Activated T-helper 1 cell treated with Interleukin-2 at 50 U/mL for 16 hours (primary cell): ENCODE measurements around the gene SH3BP4.

Experiments
- DNase-seq: peaks from one replicate; pipeline ENCODE4 v3.0.0-alpha.2; 2020; ENCODE audit warnings: low read depth

Gene SH3BP4

GRCh38 chr2:234951664-234952269 is at the start of gene SH3BP4:
Gene SH3BP4 (plus strand): TSS chr2:234952017. CDS start chr2:235035003, 82,986 bp downstream.
- no peak for DNase-seq

- DNase-seq: no peak
Measured at GRCh38 chr2:234904785-234905184, 47.0 kb upstream of the SH3BP4 start.

- DNase-seq: no peak
Measured at GRCh38 chr2:234905547-234906265, 46.1 kb upstream of the SH3BP4 start.

GRCh38 chr2:234910186-234910679 is 41.6 kb upstream of the SH3BP4 start:
- no peak for DNase-seq

GRCh38 chr2:234911271-234911670 is 40.5 kb upstream of the SH3BP4 start:
- DNase-seq: no peak

- no peak for DNase-seq
Measured at GRCh38 chr2:234912437-234912836, 39.4 kb upstream of the SH3BP4 start.

GRCh38 chr2:234913208-234913626 is 38.6 kb upstream of the SH3BP4 start:
- DNase-seq: no peak

GRCh38 chr2:234914371-234915154 is 37.3 kb upstream of the SH3BP4 start:
- DNase-seq: no peak

GRCh38 chr2:234916674-234917073 is 35.1 kb upstream of the SH3BP4 start:
- DNase-seq: no peak

GRCh38 chr2:234917211-234917975 is 34.4 kb upstream of the SH3BP4 start:
- DNase-seq: no peak

GRCh38 chr2:234919711-234920110 is 32.1 kb upstream of the SH3BP4 start:
- DNase-seq: no peak

- no peak for DNase-seq
Measured at GRCh38 chr2:234920836-234921235, 31.0 kb upstream of the SH3BP4 start.

GRCh38 chr2:234929002-234929401 is 22.8 kb upstream of the SH3BP4 start:
- no peak for DNase-seq

- no peak for DNase-seq
Measured at GRCh38 chr2:234930397-234930796, 21.4 kb upstream of the SH3BP4 start.

GRCh38 chr2:234931371-234931770 is 20.4 kb upstream of the SH3BP4 start:
- DNase-seq: no peak

- no peak for DNase-seq
Measured at GRCh38 chr2:234932591-234933168, 19.1 kb upstream of the SH3BP4 start.

- no peak for DNase-seq
Measured at GRCh38 chr2:234935311-234935710, 16.5 kb upstream of the SH3BP4 start.

GRCh38 chr2:234939576-234939975 is 12.2 kb upstream of the SH3BP4 start:
- no peak for DNase-seq

- DNase-seq: no peak
Measured at GRCh38 chr2:234939996-234940395, 11.8 kb upstream of the SH3BP4 start.

- no peak for DNase-seq
Measured at GRCh38 chr2:234940527-234940926, 11.3 kb upstream of the SH3BP4 start.

GRCh38 chr2:234945339-234945873 is 6.4 kb upstream of the SH3BP4 start:
- no peak for DNase-seq
